Activated T-cell treated with anti-CD3 and anti-CD28 coated beads for 1 hour (primary cell): ENCODE measurements around the gene PLIN3.
"Not testable (repeated sequence)": the region's sequence is repeated elsewhere in the genome, so short reads cannot be mapped to it uniquely, and the experiment has no call there.

Experiments
- DNase-seq: peaks from one replicate; pipeline ENCODE4 v3.0.0-alpha.2; 2020; ENCODE audit warnings: low read depth

The PLIN3 gene

GRCh38 chr19:4811328-4812131 lies 55.9 kb downstream of the PLIN3 start:
- peak; percentile 92 for DNase-seq

GRCh38 chr19:4807188-4807587 lies 60.3 kb downstream of the PLIN3 start:
- no peak for DNase-seq

- DNase-seq = no peak
Measured at GRCh38 chr19:4806384-4806783, 61.1 kb downstream of the PLIN3 start.

GRCh38 chr19:4805140-4805539 lies 62.3 kb downstream of the PLIN3 start:
- DNase-seq = not testable (repeated sequence)

- DNase-seq = peak; percentile 55
Measured at GRCh38 chr19:4803736-4804695, 63.5 kb downstream of the PLIN3 start.

- DNase-seq = no peak
Measured at GRCh38 chr19:4802711-4803110, 64.8 kb downstream of the PLIN3 start.

GRCh38 chr19:4801085-4801619 lies 66.3 kb downstream of the PLIN3 start:
- no peak for DNase-seq

GRCh38 chr19:4800591-4801081 lies 66.8 kb downstream of the PLIN3 start:
- no peak for DNase-seq

GRCh38 chr19:4795400-4795799 lies 72.1 kb downstream of the PLIN3 start:
- no peak for DNase-seq

- DNase-seq = no peak
Measured at GRCh38 chr19:4794971-4795370, 72.5 kb downstream of the PLIN3 start.

- DNase-seq = not testable (repeated sequence)
Measured at GRCh38 chr19:4793278-4793677, 74.2 kb downstream of the PLIN3 start.

GRCh38 chr19:4792866-4793195 lies 74.6 kb downstream of the PLIN3 start:
- not testable (repeated sequence) for DNase-seq

- not testable (repeated sequence) for DNase-seq
Measured at GRCh38 chr19:4792019-4792865, 75.2 kb downstream of the PLIN3 start.

GRCh38 chr19:4791183-4792018 lies 76.1 kb downstream of the PLIN3 start, which contains the start of gene FEM1A:
Gene FEM1A (plus strand): TSS chr19:4791734. CDS start chr19:4791855, 121 bp downstream.
- peak; percentile 96 for DNase-seq
